ENCODE data around the gene EMILIN3.
A peak's percentile ranks its signal among the peaks of the same experiment; 100 is the strongest.

Gene EMILIN3

DNA sequence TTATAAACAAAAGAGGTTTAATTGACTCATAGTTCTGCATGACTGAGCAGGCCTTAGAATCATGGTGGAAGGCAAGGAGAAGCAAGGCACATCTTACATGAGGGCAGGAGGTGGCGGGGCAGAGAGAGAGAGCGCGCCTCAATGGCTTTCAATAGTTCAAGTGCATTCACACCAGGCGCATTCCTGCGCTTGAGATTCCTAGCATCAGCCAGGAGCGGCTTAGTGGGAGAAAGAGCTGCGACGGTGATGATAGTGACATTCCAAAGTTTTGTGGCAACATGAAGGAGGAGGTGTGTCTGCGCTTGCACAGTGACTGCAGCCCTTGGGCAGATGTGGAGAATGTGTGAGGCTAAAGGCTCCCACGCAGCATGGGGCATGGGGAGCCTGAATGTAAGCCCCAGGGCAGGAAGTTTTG lies 25.0 kb upstream of the EMILIN3 start:
- no peak for DNase-seq

DNA sequence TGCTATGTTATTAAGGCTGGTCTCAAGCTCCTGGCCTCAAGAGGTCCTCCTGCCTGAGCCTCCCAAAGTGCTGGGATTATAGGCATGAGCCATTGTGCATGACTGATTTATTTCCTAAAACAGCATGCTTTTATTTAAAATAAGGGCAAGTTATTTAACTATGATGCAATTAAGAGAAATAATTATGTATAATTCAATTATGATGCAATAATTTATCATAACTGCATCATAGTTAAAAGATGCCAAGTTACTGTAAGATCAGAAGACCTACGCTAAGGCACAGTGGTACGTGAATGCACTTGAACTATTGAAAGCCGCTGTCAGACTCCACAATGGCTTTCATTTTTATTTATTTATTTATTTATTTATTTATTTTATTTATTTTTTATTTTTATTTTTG lies 24.3 kb upstream of the EMILIN3 start:
- no peak for DNase-seq

DNA sequence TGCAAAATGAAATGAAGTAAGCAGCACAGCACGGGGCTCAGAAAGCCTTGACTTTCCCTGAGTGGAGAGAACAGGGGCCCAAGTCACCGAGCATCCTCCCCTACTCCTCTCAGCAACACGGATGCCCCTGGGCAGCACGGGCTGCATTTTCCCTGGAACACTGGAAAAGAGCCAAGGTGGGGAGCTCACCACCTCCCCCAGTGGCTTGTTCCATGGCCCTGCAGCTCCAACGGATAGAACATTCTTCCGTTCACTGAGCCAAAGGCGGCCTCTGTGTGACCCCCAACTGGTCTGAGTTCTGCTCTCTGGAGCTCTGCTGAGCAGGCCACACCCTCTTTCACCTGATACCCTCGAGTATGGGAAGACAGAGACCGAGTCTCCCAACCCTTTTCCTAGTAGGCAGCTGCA lies 20.8 kb upstream of the EMILIN3 start:
- no peak for DNase-seq

DNA sequence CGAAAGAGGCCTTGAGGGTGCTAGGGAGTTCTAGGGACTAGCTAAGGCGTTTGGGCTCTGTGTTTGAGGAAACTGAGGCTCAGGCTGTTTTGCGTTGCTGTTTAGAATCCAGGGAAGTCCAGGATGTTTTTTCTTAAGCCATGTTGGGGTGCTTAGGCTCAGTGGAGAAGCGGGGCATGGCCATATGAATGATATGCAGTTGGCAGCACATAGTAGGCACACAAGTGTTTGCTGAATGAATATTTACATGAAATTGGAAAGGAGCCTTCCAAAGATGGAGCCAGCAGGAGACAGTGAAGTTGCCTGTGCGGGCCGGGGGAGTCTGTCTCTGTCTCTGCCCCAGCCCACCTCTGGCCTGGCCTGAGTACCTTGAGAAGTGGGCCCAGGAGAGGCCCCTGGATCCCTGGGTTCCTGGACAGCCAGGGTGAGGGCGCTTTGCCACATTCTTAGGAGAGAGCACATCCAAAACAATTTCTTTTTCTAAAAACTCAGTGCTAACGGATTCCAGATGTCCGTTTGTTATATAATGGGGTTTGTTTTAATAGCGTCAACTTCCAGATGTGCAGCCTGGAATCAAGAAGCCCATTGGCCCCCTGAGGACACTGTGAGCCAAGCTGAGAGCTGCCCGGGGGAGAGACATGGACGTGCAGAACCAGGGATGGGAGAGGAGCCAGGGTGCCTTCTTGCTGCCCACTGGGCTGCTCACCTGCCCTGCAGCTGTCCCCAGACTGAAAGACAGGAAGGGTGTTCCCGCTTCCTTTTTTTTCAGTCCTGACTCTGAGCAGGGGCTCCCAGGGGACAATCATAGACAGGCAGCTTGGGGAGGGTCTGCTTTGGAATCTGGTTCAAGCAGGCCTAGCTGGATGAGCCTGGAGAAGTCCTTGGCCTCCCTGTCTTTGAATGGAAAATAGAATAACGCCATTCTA lies 20.1 kb upstream of the EMILIN3 start:
- no peak for DNase-seq

DNA sequence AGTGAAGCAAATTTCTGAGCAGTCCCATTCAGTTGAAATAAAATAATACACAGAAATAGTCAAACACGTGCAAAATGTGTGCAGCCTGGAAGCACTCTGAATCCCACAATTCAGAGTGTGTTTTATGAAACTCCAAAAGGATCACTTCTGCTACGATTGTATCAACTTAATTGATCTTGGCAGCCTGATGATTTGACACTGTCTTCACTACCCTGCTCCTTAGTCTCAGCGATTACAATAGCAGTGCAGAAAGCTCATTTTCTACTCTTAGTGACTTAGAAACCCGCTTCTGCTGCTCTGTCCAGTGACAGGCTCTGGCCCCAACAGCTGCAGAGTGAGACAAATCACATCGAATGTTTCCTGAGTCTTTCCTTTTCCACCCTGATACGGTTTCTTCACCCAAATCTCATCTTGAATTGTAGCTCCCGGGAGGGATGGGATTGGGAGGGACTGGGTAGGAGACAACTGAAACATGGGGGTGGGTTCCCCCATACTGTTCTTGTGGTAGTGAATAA lies 16.2 kb upstream of the EMILIN3 start:
- DNase-seq = no peak

DNA sequence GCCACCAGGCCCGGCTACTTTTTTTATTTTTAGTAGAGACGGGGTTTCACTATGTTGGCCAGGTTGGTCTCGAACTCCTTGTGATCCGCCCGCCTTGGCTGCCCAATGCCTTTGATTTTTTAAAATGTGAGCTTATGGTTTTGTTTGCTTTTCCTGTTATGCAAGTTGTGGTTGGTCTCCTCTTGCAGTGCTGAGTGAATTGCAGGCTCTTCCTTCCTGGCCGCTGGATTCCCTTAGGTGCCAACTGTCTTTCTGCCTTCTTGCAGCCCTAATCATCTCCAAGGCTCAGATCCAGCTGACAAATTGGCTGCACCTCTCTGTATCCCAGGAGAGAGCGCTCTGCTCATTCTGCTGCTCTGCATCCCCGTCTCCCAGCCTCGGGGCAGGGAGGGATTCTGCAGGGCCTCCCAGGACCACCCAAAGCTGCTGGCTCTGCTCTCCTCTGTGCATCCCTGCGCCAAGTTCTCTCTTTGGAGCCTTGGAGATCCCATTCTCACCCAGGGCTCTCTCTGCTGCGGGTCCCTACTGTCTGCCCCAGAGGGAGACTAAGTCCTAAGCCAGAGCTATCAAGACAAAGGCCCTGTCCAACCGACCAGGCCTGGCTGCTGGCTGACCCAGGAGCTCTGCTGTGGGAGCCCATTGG lies 14.1 kb upstream of the EMILIN3 start:
- DNase-seq = no peak

DNA sequence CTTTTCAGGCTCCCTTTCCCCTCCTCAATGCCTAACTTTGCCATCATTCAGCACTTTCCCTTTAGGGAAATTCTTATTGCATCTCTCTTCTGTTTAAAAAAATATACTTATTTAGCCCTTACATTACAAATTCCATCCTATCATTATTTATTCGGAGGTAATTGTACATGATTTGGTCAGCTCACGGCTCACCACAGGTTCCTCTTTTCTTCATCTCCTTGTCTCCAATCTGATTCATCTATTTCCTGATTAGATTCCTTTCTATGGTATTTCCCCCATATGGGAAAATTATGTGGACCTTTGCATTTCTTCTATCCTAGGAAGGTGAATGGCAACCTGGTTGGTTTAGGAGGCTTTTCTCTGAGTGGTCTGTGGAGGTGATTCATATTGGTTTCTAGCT lies 12.9 kb upstream of the EMILIN3 start:
- no peak for DNase-seq

DNA sequence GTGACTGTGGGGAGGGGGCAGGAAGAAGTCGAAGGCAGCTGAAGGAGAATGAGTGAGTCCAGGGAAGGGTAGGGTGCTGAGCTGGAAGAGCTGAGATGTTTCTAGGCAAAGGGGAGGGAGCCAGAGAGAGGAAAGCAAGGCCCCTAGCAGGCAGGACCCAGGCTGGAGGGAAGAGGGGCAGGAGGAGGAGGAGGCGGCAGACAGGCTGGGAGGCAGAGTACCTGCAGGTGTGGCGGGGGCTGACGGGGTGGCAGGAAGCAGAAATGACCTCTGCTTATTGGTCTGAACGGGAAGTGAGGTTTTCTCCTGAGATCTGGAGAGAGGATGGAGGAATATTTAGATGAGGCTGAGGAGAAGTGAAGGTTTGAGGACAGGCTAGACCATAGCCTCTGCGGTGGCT lies 10.7 kb upstream of the EMILIN3 start:
- no peak for DNase-seq

DNA sequence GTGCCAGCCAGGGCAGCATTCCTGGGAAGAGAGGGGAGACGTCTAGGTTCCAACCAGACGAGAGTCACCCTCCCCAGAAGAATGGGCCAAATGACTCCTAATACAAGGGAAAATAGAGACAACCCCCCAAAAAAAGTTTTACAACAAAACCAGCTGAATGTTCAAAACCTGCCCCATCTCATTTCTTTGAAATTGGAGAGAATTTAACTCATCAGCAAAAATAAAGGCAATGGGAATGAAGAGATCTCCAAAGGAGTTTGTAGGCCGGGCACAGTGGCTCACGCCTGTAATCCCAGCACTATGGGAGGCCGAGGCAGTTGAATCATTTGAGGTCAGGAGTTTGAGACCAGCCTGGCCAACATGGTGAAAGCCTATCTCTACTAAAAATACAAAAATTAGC lies 9.7 kb upstream of the EMILIN3 start:
- no peak for DNase-seq

DNA sequence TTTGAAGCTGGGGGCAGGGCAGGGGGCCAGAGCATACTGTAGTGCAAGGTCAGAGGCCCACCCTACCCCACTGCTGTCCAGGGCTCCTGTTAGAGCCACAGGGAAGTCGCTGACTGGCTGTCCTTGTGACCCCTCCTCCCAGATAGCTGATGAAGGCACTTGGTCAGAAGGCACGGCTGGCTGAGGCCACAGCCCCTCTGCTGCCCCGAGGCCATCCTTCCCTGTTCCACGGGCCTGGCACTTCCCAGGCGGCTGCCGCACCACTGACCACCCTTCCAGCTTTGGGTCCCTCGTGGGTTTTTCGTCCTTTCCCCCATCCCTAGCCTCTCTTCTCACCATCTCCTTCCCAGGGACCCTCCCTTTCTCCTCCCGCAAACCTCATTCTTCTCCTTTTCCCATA lies 9.2 kb upstream of the EMILIN3 start:
- DNase-seq = no peak

DNA sequence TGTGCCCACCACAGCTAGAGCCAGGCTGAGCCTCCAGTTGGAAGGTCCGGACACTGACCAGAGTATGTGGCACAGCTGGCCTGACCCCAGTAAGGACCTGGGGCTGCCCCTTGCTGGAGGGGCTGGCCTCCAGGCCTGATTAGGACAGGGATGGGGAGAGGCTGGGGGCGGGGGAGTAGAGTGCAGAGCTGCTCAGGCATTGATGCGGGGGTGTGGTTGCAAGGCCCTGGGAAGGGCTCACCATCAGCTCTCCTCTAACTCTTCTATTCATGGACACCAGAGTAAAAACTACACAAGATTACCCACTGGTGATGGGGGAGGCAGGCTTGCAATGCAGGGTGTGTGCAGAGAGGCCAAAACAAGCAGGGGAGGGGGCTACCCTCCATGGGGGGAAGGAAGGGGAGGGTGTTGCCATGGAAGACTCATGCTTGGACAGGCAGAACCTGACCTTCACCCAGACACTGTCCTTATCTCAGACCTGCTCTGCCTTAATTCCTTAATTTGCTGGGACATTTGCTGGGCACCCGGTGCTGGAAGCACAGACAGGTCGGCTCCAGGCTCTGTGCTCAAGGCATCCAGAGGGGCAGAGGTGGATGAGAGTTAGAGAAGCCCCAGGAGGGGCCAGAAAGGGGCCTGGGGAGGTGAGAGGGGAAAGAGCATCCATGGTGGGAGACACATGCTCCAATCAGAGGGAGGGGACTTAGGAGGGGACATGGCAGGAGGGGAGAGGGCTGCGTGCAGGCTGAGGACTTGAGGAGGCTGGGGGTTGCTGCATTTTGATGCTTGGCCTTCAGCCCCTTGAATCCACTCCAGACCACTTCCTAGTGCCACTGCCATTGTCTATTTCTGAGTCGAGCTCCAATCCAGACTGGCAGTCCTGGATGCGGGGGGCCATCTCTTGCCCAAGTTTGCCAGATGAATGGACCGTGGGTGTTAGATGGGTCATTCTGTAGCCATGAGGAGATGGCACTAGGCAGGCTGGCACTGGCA lies 7.6 kb upstream of the EMILIN3 start:
- DNase-seq = no peak

DNA sequence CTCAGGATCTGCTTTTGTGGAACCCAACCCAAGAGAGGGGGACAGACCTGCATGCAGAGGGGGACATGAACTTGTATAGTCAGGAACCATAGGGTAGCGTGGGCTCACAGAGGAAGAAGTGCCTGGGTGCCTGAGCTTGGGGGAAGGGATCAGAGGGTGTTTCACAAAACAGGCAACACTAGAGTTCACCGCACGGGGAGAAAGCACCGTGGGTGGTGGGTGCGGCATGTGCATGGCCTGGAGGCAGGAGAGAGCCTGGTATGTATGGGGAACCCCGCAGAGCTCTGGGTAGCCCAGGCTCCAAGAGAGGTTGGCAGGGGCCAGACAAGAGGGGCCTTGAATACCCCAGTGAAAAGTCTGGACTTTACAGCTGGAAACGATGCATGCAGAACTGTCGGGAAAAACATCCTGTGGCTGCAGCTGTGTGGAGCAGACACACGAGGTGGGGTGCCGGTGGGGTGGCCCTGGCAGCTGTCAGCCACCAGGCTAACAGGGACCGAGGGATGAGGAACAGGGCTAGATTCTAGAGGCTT lies 6.7 kb upstream of the EMILIN3 start:
- no peak for DNase-seq

DNA sequence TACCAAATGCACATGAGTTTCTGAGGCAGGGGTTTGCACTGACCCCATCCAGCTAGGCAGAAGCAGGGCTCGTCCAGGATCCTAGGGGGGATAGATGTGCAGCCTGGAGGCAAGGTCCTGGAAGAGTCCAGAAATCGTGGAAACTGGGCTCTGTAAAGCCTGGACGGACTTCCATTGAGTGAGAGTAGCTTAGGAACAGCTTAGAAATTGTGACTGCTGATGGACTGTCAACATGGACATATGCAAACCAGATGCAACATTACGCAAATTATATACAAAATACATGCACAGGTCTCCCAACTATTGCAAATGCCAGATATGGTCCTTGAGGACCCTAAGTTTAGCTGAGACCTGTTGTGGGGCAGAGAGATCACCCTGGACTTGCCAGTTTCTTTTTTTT lies 4.8 kb upstream of the EMILIN3 start:
- DNase-seq = peak; percentile 17

DNA sequence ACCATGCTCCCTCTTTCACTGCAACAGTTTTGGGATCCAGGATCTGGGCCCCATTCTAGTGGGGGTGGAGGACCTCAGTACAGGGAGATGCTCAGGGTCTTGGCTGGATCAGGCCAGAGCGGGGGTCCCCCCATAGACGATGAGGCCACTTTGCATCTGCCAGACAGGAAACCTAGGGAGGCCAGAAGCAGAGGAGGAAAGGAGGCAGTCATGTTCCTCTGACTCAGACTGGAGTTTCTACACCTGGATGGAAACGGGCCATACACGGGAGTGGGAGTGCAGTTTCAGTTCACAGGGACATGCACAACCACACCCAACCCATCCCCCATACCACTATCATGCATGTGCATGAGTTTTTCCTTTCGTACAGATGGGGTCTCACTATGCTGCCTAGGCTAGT lies 3.6 kb upstream of the EMILIN3 start:
- no peak for DNase-seq

DNA sequence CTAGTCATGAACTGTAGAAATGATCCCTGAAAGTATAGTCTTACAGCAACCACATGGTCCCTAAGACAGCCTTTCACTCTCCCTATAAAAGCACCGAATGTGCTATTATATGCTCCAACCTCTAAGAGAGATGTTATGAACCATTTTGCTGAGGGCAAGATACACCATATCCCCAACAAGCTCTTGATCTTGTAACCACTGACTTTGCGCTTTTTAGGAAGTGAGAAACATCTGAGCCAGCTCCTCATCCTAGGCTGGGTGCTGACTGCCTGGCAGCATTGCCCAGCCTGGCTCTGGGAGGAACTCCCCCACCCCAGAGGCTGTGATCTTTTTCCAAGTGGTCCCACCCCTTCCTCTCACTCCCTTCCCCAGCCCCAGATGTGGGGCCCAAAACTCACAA lies 3.1 kb upstream of the EMILIN3 start:
- DNase-seq = no peak

DNA sequence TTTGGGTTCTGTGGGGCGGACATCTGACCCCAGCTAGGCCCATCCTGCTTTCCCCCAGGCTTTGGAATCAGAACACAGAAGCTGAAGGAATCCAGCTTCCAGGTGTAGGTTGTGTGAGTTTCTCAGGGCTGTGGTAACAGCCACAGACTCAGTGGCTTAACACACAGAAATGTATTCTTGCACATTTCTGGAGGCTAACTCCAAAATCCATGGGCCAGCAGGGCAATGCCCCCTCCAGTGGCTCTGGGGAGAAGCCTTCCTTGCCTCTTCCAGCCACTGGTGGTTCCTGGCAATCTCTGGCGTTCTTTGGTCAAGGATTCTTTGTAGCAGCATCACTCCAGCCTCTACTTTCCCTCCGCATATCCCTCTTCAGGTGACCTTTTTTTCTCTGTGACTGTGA lies 1.3 kb upstream of the EMILIN3 start:
- DNase-seq = no peak

DNA sequence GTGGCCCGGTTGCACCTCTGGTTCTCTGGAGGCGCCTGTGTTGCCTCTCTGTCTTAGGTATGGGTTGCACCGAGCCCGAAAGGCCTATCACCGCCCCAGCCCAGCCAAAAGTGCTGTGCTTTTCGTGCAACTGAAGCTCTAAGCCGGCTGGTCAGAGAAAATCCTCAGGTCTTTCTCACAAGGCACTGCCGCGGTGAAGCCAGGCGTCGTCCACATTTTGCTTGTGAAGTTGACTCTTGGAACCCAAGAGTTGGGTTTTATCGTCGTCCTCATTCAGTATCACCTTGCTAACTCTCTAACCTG lies 726 bp upstream of the EMILIN3 start:
- no peak for DNase-seq

DNA sequence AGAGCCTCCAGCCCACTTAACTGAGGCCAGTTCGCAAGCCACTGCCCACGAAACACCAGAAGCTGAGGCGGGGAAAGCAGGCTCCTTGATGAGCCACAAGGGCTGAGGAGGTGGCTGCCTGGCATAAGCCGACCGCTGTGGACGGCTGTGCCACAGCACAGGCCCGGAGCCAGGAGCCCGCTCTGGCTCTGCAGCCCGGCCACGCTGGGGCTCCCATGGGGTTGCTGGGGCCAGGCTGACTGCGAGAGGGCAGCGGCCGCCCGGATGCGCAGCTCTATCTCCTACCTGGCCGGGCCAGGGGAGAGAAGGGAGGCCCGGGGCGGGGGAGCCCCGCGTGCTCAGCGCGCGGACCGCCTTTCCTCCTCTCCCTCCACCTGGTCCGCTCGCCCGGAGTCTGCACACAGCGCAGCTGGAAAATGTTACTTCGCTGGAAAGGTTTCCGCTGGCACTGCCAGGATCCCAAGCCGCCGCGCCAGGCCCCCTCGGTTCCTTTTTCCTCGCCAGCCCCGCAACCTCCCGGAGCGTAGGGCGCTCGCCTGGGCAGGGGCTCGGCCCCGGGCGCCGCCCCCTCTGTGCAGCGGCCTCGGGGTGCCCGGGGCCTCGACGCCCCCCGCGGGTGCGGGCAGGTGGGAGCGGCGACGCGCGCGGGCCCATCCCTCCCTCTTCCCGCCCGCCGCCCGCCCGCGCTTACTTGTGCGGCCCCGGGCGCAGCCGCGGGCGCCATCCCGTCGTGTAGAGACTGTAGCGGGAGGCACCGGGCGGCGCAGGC lies 657 bp downstream of the EMILIN3 start:
- no peak for DNase-seq

DNA sequence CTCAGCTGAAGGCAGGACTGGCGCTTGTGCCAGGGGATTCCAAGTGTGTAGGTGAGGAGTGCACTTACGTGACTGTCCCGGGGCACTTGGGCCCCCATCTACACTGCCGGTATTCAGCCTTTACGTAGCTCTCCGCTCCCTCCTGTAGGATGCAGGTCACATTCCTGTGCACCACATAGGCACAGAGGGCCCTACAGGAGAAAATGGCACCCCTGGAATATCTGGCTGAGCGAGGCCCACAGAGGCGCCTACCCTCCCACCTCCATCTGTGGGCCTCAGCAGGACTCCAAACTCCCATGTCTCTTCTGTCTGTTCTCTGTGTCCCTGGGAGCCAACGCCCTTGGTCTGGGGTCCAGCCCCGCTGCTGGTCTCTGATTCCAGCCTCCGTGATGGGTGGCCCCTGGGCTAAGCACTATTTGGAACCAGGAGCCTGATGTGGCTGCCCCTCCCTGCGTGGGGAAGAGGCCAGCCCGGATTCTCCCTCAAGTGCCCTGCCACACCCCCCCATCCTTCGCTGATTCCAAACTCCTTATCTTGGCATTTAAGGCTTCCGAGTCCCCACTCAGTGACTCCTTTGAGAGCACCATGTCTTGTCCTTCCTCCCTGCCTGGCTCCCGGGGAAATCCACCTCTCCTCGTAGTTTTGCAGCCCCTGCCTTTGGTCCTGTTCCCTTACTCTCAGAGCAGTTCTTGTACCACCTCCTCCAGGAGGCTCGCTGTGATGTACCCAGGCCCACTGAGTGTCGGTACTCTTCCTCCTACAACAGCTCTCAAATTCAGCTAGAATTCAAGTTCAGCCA lies 1.5 kb downstream of the EMILIN3 start:
- DNase-seq = no peak

DNA sequence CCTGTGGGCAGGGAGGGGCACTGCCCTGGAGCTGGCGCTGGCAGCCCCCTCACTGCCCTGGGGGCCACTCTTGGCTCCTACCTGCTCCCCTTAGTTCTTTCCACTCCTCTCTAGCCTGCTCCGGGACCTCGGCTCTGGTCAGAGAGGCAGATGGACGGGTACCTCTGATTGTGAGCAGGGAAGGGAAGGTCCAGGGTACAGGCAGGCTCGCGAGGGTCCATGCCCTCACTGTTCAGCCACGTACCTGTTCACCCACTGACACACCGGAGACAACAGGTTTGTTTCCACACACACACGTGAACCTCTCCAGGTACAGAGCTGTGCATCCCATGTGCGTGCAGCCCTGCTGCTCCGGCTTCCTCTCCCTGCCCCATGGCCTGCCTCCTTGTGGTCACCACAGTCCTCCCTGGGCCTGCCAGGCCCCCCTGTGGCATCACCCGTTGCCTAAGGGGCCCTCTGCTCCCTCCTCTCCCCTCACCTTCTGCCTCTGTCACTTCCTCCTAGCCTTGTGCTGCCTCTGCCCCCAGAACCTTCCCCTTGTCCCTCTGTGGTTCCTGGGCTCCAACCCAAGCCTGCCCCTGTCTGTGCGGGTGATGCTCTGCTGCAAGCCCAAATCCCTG lies 2.3 kb downstream of the EMILIN3 start:
- DNase-seq = no peak

DNA sequence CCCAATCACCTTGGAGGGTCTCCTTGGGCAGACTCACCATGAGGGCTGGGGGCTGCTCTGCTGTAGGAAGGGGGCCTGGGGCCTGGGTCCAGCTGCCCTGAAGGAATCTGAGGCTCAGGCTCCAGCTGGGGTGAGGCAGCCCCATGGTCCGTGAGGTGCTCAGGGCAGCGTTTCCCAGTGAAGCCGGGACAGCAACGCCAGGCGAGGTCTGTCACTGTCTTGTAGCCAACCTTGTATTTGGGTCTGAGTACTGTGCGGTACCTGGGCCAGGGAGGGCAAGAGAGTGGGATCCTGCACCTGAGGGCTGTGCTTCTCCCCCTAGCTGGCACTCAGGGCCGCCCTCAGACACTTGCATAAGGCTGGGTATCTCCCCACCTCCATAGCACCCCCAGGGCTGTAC lies 3.0 kb downstream of the EMILIN3 start:
- DNase-seq = no peak
